ENCODE measurements around the gene EFHD2. TPM values are rescaled to one million over a fixed set of nuclear protein-coding genes. Genes with fewer than 3 reads are reported as not detected.

EFHD2 gene
- total RNA-seq, 3 donors from 2014 or later (not counting 1 experiment from before 2014, with no cell fraction given): 804 to 952 (median 855) TPM

DNA sequence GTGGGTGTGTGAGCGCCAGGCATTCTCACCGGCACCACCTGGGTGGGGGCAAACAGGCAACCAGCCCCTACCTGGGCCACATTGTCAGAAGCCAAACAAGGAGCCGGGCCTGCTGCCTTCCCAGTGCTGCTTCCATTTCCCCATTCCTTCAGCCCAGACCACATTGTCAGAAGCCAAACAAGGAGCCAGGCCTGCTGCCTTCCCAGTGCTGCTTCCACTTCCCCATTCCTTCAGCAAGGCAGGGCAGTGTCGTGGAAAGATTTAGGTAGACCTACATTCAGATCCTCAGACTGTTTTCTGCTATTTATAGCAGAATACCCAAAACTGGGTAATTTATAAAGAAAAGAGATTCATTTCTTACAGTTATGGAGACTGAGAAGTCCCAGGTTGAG lies 47.0 kb upstream of the EFHD2 start:
- Histone ChIP-seq H3K36me3 (ENCODE audit: control insufficient read depth, insufficient read depth, low read length) (no peaks in the 10 kb centered on the region), H3K9me3 (ENCODE audit: control insufficient read depth, insufficient read depth, low read length) (no peaks in the 10 kb centered on the region), H3K4me1 (ENCODE audit: control insufficient read depth, insufficient read depth, low read length) (no peaks in the 10 kb centered on the region), H3K4me3 (ENCODE audit: low read length) (no peak overlapping the region), H3K27me3 (ENCODE audit: control insufficient read depth, insufficient read depth, low read length) (no peaks in the 10 kb centered on the region), H3K27ac (ENCODE audit: low read length) (no peak overlapping the region)
- no peak for TF ChIP-seq CTCF (IDR thresholded peaks at IDR 0.05)
- no peak for DNase-seq
- Mint-ChIP-seq H3K36me3 (no peaks in the 10 kb centered on the region), H3K4me3 (no peak overlapping the region), H3K27ac (no peak overlapping the region), H3K27me3 (ENCODE audit: low read depth in 2 of 2) (peaks cover 0 to 5% of the 10 kb centered on the region in 2 donors), H3K4me1 (peaks cover 14 to 21% of the 10 kb centered on the region in 2 donors), H3K9me3 (no peaks in the 10 kb centered on the region)
- intact Hi-C loops (cut with micrococcal nuclease): no loop called here
- ATAC-seq: no peak
- WGBS (ENCODE audit: insufficient coverage): 91% methylated on average over 4 of the region's 4 CpGs

- DNase-seq (peak in 1 of 2 donors; percentile 49), ATAC-seq (peak; percentile 48 to 74 (median 72))
- H3K27ac ChIP-seq (ENCODE audit: low read length): no peak overlapping the region
- H3K36me3 ChIP-seq (ENCODE audit: control insufficient read depth, insufficient read depth, low read length): no peaks in the 10 kb centered on the region
- TF ChIP-seq CTCF (IDR thresholded peaks at IDR 0.05): no peak
- intact Hi-C loops (cut with micrococcal nuclease): loop anchor here (1.0 kb wide), 1 partner anchor 41 kb away; no protein-coding TSS in a partner anchor
- no peaks in the 10 kb centered on the region for H3K9me3 ChIP-seq (ENCODE audit: control insufficient read depth, insufficient read depth, low read length)
- WGBS (ENCODE audit: insufficient coverage): 72% methylated on average over 5 of the region's 5 CpGs
- H3K4me1 ChIP-seq (ENCODE audit: control insufficient read depth, insufficient read depth, low read length): peaks cover 2% of the 10 kb centered on the region
- H3K36me3 Mint-ChIP-seq: no peaks in the 10 kb centered on the region
- H3K27me3 Mint-ChIP-seq (ENCODE audit: low read depth in 2 of 2): peaks cover 0 to 5% of the 10 kb centered on the region in 2 donors
- H3K27me3 ChIP-seq (ENCODE audit: control insufficient read depth, insufficient read depth, low read length): no peaks in the 10 kb centered on the region
- peaks cover 24 to 31% of the 10 kb centered on the region in 2 donors for H3K4me1 Mint-ChIP-seq
- H3K9me3 Mint-ChIP-seq: no peaks in the 10 kb centered on the region
- no peak overlapping the region for H3K4me3 ChIP-seq (ENCODE audit: low read length)
- no peak overlapping the region for H3K4me3 Mint-ChIP-seq
- H3K27ac Mint-ChIP-seq: no peak overlapping the region
These were observed 44.9 kb upstream of the EFHD2 start for GRCh38 chr1:15364740-15365139.

GRCh38 chr1:15368888-15369287 lies 40.8 kb upstream of the EFHD2 start:
- Mint-ChIP-seq H3K4me3 (no peak overlapping the region), H3K36me3 (no peaks in the 10 kb centered on the region), H3K27me3 (ENCODE audit: low read depth in 2 of 2) (peaks cover 0 to 5% of the 10 kb centered on the region in 2 donors), H3K9me3 (no peaks in the 10 kb centered on the region), H3K27ac (peak overlapping the region; percentile 5 to 38), H3K4me1 (peaks cover 17 to 36% of the 10 kb centered on the region in 2 donors)
- Histone ChIP-seq H3K36me3 (ENCODE audit: control insufficient read depth, insufficient read depth, low read length) (no peaks in the 10 kb centered on the region), H3K4me1 (ENCODE audit: control insufficient read depth, insufficient read depth, low read length) (peaks cover 2% of the 10 kb centered on the region), H3K9me3 (ENCODE audit: control insufficient read depth, insufficient read depth, low read length) (no peaks in the 10 kb centered on the region), H3K27ac (ENCODE audit: low read length) (no peak overlapping the region), H3K27me3 (ENCODE audit: control insufficient read depth, insufficient read depth, low read length) (no peaks in the 10 kb centered on the region), H3K4me3 (ENCODE audit: low read length) (no peak overlapping the region)
- intact Hi-C loops (cut with micrococcal nuclease): no loop called here
- ATAC-seq (peak in 1 of 3 donors; percentile 59), DNase-seq (no peak)
- TF ChIP-seq CTCF (IDR thresholded peaks at IDR 0.05): no peak
- 24% methylated on average over 1 of the region's 1 CpG for WGBS (ENCODE audit: insufficient coverage)

- Histone ChIP-seq H3K4me3 (ENCODE audit: low read length) (no peak overlapping the region), H3K27ac (ENCODE audit: low read length) (no peak overlapping the region), H3K36me3 (ENCODE audit: control insufficient read depth, insufficient read depth, low read length) (no peaks in the 10 kb centered on the region), H3K27me3 (ENCODE audit: control insufficient read depth, insufficient read depth, low read length) (no peaks in the 10 kb centered on the region), H3K9me3 (ENCODE audit: control insufficient read depth, insufficient read depth, low read length) (no peaks in the 10 kb centered on the region), H3K4me1 (ENCODE audit: control insufficient read depth, insufficient read depth, low read length) (peaks cover 2% of the 10 kb centered on the region)
- DNase-seq (no peak), ATAC-seq (no peak)
- Mint-ChIP-seq H3K4me1 (peaks cover 10 to 28% of the 10 kb centered on the region in 2 donors), H3K36me3 (no peaks in the 10 kb centered on the region), H3K9me3 (no peaks in the 10 kb centered on the region), H3K27ac (no peak overlapping the region), H3K4me3 (no peak overlapping the region), H3K27me3 (ENCODE audit: low read depth in 2 of 2) (no peaks in the 10 kb centered on the region)
- TF ChIP-seq CTCF (IDR thresholded peaks at IDR 0.05): no peak
- intact Hi-C loops (cut with micrococcal nuclease): no loop called here
- 96% methylated on average over 4 of the region's 4 CpGs for WGBS (ENCODE audit: insufficient coverage)
These were observed 39.4 kb upstream of the EFHD2 start for GRCh38 chr1:15370268-15370667.
